Esophagus muscularis mucosa (tissue), 4 donors: ENCODE results near the gene SUN3. TPM values are rescaled to one million over a fixed set of nuclear protein-coding genes. Genes with fewer than 3 reads are reported as not detected.
A peak's percentile ranks its signal among the peaks of the same experiment; 100 is the strongest.

Experiments used
- DNase-seq: peaks from one replicate; pipeline ENCODE4 v3.0.0-alpha.2; 2017; ENCODE audit errors: extremely low spot score
- H3K27ac ChIP-seq, 4 donors: fragments of 200-600 bp; sonication (generic); replicated peaks in 1 of 4; 1 replicate in 3 of 4; 2 replicates in 1 of 4; pipeline ENCODE4 v1.5.1; 2016 to 2019; ENCODE audit warnings: mild to moderate bottlenecking in 1 of 4
- H3K27me3 ChIP-seq, 4 donors: fragments of 200-600 bp; sonication (generic); one replicate each; pipeline versions ENCODE4 v1.5.1 to v1.6.0; 2016 to 2019
- H3K36me3 ChIP-seq, 4 donors: fragments of 200-600 bp; sonication (generic); one replicate each; pipeline ENCODE4 v1.5.1; 2016 to 2019
- H3K4me1 ChIP-seq, 4 donors: fragments of 200-600 bp; sonication (generic); one replicate each; pipeline ENCODE4 v1.5.1; 2016 to 2019
- H3K4me3 ChIP-seq, 4 donors: fragments of 200-600 bp; sonication (generic); 1 replicate in 2 of 4; 2 replicates in 2 of 4; pipeline ENCODE4 v1.5.1; 2016 to 2019; ENCODE audit warnings: mild to moderate bottlenecking in 4 of 4, moderate library complexity in 1 of 4
- H3K9me3 ChIP-seq, 4 donors: fragments of 200-600 bp; sonication (generic); 1 replicate in 3 of 4; 2 replicates in 1 of 4; pipeline ENCODE4 v1.5.1; 2016 to 2019
- EP300 ChIP-seq: sonication (generic); formaldehyde crosslinking; IDR thresholded peaks from one replicate; pipeline ENCODE4 v1.6.1; 2017; ENCODE audit warnings: antibody characterized with exemption
- POLR2A ChIP-seq: fragments of 450-650 bp; IDR thresholded peaks from one replicate; pipeline ENCODE4 v1.6.1; 2017; ENCODE audit warnings: antibody characterized with exemption, moderate library complexity, mild to moderate bottlenecking, low read depth
- POLR2AphosphoS5 ChIP-seq, 2 donors: sonication (generic); formaldehyde crosslinking; IDR thresholded peaks; one replicate each; pipeline ENCODE4 v1.6.1; 2017; ENCODE audit warnings: antibody characterized with exemption in 2 of 2
- WGBS: methylation state at CpG from one replicate; pipeline ENCODE4 v1.1.5; 2018; 5-methylcytosine and 5-hydroxymethylcytosine counted together
- intact Hi-C: fragments of 100-400 bp; cut with DNase I; formaldehyde crosslinking; loops from one replicate; pipeline ENCODE4 v1.15.1; 2023
- total RNA-seq, 4 donors: library from RNA; depleted of rRNA; stranded (reverse); fragments of >200 nt; gene quantifications; one replicate each; pipeline versions ENCODE4 v1.1.0 to v1.2.1, GENCODE V29; 2016
- TF ChIP-seq, protein P1 (sequence below), 3 experiments: fragments of 200-600 bp in 2 of 3; fragments of 450-650 bp in 1 of 3; sonication (generic) in 2 of 3; IDR thresholded peaks; one replicate each; pipeline ENCODE4 v1.5.1; 2017 to 2019; ENCODE audit warnings: antibody characterized with exemption in 3 of 3, mild to moderate bottlenecking in 2 of 3, moderate library complexity in 1 of 3

SUN3 gene
- total RNA-seq, 4 donors from 2014 or later: not detected

DNA sequence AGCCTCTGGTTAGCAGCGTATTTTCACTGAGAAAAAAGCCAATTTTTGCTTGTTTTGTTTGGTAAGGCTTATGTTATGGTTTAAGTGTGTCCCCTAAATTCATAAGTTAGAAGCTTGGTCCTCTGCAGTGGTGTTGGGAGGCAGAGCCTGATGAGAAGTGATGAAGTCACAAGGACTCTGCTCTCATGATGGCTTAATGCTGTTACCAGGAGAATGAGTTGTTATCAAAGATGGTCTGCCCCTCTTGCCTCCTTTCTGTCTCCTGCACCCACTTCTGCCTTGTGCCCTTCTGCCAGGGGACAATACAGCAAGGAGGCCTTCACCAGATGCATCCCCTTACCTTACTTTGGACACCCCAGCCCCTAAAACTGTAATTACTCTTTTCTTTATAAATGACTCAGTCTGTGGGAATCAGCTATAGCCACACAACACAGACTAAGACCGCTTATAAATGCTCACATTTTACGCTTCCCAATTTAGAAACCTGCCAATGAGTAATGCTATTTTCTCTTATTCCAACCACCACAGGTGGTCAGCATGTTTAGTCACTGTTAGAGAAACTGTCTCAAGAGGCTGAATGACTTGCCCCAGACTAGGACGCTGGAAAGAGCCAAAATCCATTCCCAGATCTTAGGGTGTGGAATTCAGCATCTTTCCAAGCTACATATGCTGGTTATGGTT is 74.5 kb downstream of the SUN3 start:
- Histone ChIP-seq H3K4me3 (no peak overlapping the region), H3K4me1 (peaks cover 0 to 14% (median 0%) of the 10 kb centered on the region in 4 donors), H3K27me3 (no peaks in the 10 kb centered on the region), H3K9me3 (no peaks in the 10 kb centered on the region), H3K27ac (no peak overlapping the region), H3K36me3 (peaks cover 0 to 31% (median 23%) of the 10 kb centered on the region in 4 donors)
- DNase-seq: no peak
- WGBS: 90% methylated on average over 4 of the region's 4 CpGs
- no peak for TF ChIP-seq POLR2A
- intact Hi-C loops: no loop called here

DNA sequence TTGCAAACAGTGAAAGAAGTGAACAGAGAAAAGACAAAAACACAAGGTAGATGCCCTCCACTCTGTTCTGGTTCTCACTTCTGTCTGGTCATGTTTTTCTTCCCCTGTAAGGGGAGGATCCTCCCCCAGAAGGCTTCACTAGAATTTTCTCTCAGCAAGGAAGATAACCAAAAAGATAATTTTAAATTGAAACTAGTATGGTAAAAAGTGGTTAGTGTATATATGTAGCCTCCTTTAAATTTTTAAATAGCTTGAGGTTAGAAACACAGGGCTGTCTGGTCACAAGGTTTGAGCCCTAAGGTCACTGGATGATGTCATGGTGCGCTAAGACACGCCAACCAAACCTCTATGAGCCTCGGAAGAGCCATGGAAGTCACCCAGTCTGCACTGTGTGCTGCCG is 75.1 kb downstream of the SUN3 start:
- no peak overlapping the region for H3K27ac ChIP-seq
- no peak overlapping the region for H3K4me3 ChIP-seq
- peaks cover 0 to 16% (median 0%) of the 10 kb centered on the region in 4 donors for H3K4me1 ChIP-seq
- no peak for DNase-seq
- no peaks in the 10 kb centered on the region for H3K27me3 ChIP-seq
- H3K36me3 ChIP-seq: peaks cover 0 to 31% (median 23%) of the 10 kb centered on the region in 4 donors
- WGBS: 78% methylated on average over 4 of the region's 4 CpGs
- intact Hi-C loops: no loop called here
- H3K9me3 ChIP-seq: no peaks in the 10 kb centered on the region
- TF ChIP-seq EP300 (no peak), POLR2A (no peak), POLR2AphosphoS5 (IDR thresholded peaks at IDR 0.05) (no peak)
- TF ChIP-seq, protein P1, sequence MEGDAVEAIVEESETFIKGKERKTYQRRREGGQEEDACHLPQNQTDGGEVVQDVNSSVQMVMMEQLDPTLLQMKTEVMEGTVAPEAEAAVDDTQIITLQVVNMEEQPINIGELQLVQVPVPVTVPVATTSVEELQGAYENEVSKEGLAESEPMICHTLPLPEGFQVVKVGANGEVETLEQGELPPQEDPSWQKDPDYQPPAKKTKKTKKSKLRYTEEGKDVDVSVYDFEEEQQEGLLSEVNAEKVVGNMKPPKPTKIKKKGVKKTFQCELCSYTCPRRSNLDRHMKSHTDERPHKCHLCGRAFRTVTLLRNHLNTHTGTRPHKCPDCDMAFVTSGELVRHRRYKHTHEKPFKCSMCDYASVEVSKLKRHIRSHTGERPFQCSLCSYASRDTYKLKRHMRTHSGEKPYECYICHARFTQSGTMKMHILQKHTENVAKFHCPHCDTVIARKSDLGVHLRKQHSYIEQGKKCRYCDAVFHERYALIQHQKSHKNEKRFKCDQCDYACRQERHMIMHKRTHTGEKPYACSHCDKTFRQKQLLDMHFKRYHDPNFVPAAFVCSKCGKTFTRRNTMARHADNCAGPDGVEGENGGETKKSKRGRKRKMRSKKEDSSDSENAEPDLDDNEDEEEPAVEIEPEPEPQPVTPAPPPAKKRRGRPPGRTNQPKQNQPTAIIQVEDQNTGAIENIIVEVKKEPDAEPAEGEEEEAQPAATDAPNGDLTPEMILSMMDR (IDR thresholded peaks at IDR 0.05): no peak

DNA sequence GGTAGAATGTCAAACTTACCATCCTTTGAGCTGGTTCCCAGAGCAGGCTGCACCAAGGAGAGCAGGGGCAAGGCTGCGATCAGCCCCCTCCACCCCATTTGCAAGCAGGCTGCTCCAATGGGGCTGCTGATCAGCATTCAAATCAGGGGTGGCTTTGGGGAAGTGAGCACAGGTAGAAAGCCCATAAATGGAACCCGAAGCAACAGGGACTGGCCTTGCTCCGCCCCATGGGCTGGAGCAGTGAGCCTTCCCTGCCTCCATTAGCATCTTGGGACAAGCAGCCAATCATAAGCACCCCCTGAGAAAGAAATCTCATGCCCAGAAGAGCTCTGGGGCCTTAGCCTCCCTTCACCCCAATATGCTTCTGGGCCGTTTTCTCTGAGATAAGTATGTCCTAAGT is 76.7 kb downstream of the SUN3 start:
- no peak overlapping the region for H3K27ac ChIP-seq
- TF ChIP-seq POLR2A (no peak), EP300 (no peak), POLR2AphosphoS5 (IDR thresholded peaks at IDR 0.05) (no peak)
- TF ChIP-seq, protein P1 (IDR thresholded peaks at IDR 0.05): no peak
- peaks cover 0 to 28% (median 1%) of the 10 kb centered on the region in 4 donors for H3K4me1 ChIP-seq
- WGBS: 91% methylated on average over 4 of the region's 4 CpGs
- intact Hi-C loops: no loop called here
- H3K9me3 ChIP-seq: no peaks in the 10 kb centered on the region
- no peak overlapping the region for H3K4me3 ChIP-seq
- no peaks in the 10 kb centered on the region for H3K27me3 ChIP-seq
- no peak for DNase-seq
- peaks cover 0 to 30% (median 23%) of the 10 kb centered on the region in 4 donors for H3K36me3 ChIP-seq

DNA sequence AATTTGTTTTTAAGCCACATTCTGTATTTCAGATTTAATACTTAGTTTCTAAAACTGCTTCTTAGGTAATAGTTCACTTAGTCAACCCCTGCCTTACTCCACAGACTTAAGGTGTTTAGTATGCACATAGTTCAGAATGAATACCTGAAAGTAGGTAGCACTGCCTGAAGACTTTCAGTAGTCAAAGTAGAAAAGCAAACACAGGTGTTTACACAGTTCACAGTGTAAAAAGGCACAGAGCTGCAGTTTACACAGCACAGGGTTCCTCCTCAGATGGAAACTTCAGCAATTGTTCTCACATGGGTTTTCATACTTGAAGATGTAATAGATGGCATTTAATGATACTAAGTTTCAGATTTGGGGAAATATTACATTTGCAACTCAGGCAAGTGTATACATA is 77.5 kb downstream of the SUN3 start:
- H3K27ac ChIP-seq: no peak overlapping the region
- H3K27me3 ChIP-seq: no peaks in the 10 kb centered on the region
- TF ChIP-seq POLR2AphosphoS5 (IDR thresholded peaks at IDR 0.05) (no peak), EP300 (no peak), POLR2A (no peak)
- TF ChIP-seq, protein P1 (IDR thresholded peaks at IDR 0.05): no peak
- H3K36me3 ChIP-seq: peaks cover 0 to 24% (median 21%) of the 10 kb centered on the region in 4 donors
- H3K4me3 ChIP-seq: no peak overlapping the region
- intact Hi-C loops: no loop called here
- H3K9me3 ChIP-seq: no peaks in the 10 kb centered on the region
- no peak for DNase-seq
- H3K4me1 ChIP-seq: peaks cover 0 to 27% (median 2%) of the 10 kb centered on the region in 4 donors

DNA sequence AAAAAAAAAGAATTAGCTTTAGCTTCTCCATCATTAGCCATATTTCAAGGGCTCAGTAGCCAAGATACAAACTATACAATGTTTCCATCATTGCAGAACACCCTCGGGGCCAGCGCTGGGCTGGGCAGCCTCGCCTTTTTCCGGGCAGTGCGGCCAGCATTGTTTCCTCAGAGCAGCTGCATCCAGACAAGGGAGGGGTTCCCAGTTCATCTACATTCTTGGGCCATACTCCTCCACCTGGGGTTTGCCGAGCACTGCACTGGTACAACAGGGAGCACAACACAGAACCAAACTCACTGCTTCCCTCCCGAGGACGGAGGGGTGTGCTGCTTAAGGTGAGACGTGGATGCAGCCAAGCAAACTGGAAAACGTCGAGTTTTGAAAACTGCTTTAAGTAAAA is 78.2 kb downstream of the SUN3 start:
- Histone ChIP-seq H3K27me3 (no peaks in the 10 kb centered on the region), H3K4me1 (peaks cover 0 to 23% (median 4%) of the 10 kb centered on the region in 4 donors), H3K4me3 (no peak overlapping the region), H3K9me3 (no peaks in the 10 kb centered on the region), H3K36me3 (peaks cover 0 to 18% (median 15%) of the 10 kb centered on the region in 4 donors), H3K27ac (peak overlapping the region in 1 of 4 donors; percentile 31)
- intact Hi-C loops: no loop called here
- 63% methylated on average over 7 of the region's 11 CpGs for WGBS
- TF ChIP-seq POLR2AphosphoS5 (IDR thresholded peaks at IDR 0.05) (peak; percentile 25 to 62), EP300 (no peak)
- no peak for DNase-seq
